Germinal center (tissue), 1 donor: ENCODE measurements around the gene ZNF581.

Source experiments
- DNase-seq: peaks from one replicate; pipeline ENCODE4 v3.0.0; 2012; ENCODE audit warnings: mixed read lengths, low spot score

The ZNF581 gene

DNA sequence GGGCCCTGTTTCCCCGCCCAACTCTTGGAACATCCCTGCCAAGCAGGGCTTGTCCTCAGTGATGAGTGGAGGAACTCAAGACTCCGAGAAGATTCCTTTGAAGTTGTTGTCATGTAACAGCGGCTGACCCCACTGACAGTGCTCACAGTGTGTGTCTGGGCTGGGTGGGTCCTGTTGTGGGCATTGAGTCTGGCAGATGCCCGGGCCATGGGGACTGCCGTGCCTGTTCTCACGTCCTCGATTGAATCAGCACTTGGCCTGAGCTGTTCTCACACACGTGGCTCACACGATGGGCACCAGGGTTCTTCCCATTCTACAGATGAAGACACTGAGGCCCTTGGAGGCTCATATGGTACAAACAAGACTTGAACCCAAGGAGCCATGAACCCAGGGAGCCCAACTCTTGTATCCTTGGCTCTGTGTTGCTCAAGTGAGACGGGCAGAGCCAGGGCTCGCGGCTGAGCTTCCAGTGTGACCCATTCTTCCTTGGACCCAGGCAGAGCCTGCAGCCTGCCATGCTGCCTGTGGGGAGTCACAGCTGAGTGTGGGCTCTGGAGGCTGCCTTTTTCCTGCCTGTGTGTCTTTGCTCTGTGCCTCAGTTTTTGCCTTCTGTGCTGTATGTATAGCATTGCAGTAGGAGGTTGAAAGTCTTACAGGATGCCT, 23.0 kb downstream of the ZNF581 start:
- no peak for DNase-seq

DNA sequence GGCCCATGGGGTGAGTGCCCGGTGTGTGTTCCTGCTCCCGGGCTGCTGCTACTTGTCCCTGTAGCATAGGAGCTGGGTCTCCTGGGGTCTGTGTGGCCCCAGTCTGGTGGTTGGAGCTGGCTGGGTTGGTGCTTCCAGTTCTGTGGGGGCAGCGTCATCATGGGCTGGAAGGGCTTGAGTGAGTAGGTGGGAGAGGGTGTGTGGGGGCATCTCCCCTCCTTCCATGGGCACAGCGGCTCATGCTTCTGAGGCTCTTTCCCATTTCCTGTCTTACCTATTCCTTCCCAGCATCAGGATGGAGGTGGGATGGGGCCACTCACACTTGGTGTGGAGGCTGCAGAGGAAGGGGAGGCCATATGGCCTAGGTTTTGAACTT, 23.5 kb downstream of the ZNF581 start:
- no peak for DNase-seq

DNA sequence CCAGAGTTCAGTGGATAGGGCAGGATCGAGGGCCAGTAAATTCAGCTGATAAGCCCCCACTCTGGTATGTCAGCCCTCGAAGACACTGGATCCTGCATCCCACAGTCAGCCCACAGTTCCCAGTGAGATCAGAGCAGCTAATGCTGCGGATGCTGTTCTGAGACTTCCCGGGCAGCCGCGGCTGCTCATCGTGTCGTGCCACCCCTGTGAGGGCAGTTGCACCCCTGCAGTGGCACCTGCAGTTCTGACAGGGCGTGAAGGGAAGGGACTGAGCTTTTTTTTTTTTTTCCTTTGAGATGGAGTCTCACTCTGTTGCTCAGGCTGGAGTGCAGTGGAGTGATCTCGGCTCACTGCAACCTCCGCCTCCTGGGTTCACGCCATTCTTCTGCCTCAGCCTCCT, 24.1 kb downstream of the ZNF581 start:
- no peak for DNase-seq

DNA sequence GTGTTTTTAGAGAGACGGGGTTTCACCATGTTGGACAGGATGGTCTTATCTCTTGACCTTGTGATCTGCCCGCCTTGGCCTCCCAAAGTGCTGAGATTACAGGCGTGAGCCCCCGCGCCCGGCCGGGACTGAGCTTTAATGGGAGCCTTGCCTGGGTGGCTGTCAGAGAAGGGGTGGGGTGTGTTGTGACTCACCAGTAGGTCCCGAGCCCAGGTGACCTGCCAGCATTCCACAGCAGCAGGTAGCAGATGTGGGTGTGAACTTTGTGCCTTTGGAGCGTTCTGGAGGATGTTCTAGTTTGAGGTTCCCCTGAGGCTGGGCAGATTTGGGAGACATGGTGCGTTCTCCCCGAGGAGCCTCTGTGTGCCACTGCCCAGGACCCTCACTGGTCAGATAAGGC, 24.5 kb downstream of the ZNF581 start:
- no peak for DNase-seq

DNA sequence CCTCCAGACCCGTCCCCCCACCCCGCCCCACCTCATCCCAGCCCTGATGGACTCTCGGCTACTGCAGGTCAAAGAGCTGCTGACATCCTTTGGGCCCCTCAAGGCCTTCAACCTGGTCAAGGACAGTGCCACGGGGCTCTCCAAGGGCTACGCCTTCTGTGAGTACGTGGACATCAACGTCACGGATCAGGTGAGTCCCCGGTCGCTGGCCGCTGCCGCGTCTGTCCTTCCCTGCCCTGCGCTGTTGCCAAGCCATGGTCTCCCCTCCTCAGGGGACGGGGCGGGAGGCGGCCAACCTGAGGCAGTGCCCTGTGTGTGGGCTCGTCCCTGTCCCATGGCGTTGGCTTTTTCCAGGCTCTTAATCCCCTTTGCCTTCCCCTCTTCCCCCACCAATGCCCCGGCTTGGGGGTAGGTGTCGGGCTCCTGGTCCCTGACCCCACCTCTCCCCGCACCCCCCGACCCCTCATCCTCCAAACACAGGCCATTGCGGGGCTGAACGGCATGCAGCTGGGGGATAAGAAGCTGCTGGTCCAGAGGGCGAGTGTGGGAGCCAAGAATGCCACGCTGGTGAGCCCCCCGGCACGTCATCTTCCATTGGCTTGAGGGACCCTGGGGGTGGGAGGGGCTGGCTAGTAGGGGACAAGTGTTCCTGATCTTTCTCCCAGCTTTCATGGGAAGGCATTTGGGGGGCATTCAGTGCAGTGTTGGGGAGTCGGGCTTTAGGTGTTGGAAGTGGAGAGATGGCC, 25.3 kb downstream of the ZNF581 start:
- no peak for DNase-seq

DNA sequence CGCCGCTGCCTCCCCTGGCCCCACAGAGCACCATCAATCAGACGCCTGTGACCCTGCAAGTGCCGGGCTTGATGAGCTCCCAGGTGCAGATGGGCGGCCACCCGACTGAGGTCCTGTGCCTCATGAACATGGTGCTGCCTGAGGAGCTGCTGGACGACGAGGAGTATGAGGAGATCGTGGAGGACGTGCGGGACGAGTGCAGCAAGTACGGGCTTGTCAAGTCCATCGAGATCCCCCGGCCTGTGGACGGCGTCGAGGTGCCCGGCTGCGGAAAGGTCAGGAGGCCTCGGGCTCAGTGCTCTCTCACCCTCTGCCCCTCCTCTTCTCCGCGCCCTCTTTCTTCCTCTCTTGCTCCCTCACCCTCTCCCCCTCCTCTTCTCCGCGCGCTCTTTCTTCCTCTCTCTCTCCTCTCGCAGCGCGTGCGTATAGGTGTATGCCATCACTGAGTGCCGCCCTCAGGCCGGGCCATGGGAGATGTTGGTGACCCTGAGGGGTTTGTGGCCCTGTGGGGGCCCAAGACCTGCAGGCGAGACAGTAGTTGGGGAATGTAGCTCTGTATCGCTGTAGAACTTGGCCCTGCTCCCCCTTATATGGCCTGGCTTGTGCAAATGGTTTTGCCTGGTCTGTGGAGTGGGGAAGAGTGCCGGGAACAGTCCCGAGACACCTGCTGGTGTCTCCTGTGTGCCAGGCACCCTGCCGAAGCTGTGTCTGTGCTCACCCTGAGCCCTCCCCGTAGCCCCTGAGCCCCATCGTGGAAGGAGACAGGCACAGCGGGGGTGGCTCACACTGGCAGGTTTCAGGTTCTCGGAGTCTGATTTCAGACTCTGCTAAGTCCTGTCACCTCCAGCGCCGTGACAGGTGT, 26.2 kb downstream of the ZNF581 start:
- no peak for DNase-seq

DNA sequence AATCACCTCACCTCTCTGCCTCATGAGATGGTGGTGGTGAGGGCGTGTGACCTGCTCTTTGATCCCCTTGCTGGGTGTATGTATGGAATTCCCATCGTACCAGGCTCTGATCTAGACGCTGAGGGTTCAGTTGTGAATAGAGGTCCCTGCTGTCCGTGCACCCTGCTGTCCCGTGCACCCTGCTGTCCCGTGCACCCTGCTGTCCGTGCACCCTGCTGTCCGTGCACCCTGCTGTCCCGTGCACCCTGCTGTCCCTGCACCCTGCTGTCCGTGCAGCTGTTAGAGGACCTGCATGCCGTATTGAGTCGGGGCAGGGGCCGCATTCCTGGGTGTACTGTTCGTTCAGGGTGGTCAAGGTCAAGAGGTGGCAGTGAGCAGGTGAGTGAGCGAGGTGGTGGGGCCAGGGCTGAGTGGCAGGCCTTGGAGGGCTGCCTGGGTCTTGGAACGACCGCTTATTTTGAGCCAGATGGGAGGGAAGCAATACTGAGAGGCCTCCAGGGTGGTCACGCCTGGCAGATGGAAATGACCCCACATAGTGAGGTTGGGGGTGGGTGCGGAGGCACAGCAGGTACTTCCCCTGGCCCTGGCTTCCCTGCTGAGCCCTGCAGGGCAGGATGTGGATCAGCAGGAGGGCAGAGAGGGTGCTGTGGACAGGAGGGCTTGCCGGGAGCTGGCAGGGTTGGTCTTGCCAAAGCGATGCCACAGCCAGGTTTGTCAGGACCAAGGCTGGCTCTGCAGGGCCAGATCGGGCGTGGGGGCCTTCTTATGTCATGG, 27.0 kb downstream of the ZNF581 start:
- DNase-seq: no peak

DNA sequence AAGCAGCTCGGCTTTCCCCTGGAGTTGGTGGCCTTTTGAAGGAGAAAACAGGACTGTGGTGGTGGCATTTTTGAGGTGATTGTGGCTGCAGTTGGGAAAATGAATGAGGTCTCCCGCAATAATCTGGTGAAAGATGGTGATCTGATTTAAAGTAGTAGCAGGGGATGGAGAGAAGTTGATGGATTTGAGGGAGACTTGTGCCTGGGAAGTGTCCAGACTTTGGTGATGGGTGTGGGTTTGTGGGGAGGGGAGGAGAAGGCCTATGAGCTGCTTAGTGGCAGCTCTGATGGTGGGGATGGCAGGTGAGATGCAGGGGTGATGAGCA, 27.6 kb downstream of the ZNF581 start:
- DNase-seq: no peak

DNA sequence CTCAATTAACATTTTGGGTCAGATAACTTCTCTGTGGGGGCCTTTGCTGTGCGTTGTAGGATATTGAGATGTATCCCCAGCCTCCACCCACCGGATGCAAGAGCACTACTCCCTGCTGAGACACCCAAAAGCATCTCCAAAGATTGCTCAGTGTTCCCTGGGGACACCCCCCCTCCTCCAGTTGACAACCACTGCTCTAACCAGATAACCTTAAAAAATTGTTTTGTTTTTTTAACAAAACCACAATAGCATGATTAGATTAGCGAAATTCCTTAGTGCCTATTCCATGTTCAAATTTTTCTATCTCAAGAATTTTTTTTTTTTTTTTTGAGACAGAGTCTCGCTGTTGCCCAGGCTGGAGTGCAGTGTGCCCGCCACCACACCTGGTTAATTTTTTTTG, 29.0 kb downstream of the ZNF581 start:
- no peak for DNase-seq

DNA sequence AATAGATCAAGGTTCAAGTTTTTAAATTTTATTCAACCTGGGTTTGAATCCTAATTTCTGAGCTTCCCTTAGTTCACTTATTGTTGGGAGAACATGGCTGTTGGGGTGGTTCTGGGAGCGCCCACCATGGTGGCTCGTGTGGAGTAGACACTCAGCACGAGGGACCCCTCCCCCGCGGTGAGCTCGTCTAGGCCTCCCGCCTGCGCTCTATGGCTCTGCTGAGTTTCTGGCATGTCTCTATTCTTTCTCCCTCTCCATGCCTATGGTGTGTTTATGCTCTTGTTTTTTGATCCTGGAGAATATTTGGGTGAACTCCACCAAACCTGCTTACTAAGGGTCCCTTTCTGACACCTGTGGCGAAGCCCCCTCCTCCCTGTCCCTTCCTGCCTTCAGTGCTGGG, 30.0 kb downstream of the ZNF581 start:
- no peak for DNase-seq

DNA sequence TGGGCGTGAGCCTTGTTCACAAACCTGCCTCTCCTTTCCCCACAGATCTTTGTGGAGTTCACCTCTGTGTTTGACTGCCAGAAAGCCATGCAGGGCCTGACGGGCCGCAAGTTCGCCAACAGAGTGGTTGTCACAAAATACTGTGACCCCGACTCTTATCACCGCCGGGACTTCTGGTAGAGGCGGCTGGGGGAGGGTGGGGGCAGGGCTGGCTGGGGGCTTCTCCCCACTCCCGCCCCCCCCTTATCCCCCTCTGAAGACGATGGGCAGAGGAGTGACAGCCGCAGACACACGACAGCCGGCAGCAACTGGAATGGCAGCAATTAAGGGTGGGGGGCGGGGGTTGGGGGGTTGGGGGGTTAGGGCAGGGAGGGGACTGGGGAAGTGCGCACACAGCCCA, 30.4 kb downstream of the ZNF581 start:
- no peak for DNase-seq

DNA sequence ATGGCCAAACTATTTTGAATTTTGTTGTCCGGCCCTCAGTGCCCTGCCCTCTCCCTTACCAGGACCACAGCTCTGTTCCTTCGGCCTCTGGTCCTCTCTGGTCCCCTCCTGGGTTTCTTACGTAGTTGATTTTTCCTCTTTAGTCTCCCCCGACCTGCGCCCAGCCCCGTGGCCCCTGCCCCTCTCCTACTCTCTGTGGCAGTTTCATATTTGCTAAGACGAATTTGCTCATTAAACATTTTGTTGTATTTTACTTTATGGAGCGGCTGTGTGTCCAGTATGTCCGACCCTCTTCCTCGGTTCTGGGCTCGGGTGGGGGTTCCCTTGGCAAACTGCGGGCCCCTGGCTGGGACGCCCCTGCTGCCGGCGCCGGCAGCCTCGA, 31.0 kb downstream of the ZNF581 start:
- no peak for DNase-seq

DNA sequence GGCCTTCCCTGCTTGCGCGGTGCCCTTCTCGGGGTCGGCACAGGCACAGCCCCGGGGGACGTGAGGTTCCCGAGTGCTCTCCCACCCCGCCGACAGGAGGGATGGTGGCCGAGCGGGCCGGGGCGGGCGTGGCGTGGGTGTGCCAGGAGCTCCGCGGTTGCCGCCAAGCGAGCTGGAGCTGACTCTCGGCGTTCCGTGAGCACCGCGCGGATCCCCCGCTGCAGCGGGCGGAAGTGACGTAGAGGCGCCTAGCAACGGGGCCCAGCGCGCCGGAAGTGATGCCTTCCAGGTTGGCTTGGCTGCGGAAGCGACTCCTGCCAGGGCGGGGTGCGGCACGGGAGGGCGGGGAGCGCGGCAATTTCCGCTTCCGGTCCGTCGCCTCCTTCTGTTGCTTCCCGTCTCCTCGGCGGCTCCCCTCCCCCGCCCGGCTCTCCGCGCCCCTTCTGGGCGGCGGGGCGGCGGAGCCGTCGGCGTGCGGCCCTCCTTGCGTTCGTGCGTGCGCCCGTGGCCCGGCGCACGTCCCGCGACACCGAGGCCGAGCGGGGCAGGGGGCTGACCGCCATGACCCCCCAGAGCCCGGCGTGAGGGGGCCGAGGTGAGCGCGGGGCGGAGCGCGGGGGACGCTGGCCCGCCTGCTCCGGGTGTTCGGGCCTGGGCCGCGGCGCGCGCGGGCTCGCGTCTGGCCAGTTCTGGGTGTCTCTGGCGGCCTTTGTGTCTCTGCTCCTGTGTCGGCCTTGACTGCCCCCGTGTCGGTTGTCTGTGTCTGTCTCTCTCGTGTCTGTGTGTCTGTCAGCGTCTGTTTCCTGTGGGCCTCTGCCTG, 31.6 kb downstream of the ZNF581 start, which contains the start of gene EPN1:
Gene EPN1, plus strand, starts transcription at position 386 of the 820 bp plus-strand sequence. CDS start 3,402 bp downstream, outside the sequence.
- peak; percentile 96 for DNase-seq

DNA sequence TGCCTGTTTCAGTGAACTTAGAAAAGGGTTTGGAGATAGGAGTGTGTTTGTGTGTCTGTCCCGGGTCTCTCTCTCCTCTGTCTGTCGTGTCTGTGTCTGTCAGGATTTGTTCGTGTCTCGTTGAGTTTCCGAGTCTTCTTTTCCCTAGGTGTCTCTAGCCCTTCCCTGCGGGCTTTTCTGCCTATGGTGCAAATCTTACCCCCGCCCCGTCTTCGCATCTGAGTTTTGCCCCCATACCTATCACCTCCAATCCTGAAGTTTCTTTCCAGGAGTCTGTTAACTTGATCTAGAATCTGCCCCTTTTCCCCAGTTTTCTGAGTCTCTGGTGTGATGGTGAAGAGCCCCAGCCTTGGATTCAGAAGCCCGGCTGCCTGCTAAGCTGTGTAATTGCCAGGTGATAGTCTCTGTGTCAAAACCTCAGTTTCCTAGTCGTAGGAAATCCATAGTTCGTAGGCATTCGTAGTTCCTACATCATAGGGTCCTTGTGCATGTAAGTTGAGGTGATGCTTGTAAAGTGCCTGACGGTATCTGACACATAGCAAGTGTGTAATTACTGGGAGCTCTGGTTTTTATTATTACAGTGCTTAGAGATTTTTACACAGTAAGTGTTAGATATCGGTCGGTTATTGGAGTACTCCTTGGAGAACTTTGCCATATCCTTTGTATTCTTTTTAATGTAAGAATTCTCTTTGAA, 32.4 kb downstream of the ZNF581 start:
- DNase-seq: no peak

DNA sequence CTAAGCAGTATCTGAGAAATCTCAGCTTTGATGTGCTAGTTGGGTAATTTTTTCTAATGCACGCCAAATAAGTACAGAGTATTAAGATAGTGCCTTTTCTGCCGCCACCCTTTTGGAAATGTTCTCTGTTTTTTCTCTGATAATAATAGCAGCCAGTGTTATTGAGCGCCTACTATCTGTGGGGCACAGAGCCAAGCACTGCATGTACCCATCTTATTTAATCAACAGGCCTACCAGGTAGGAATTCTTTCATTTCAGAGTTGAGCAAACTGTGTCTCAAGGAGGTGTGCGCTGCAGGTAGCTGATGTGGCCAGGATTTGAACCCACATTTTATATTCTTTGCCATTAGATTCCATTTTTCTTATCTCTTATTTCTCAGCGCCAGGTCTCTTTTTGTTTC, 32.9 kb downstream of the ZNF581 start:
- no peak for DNase-seq

DNA sequence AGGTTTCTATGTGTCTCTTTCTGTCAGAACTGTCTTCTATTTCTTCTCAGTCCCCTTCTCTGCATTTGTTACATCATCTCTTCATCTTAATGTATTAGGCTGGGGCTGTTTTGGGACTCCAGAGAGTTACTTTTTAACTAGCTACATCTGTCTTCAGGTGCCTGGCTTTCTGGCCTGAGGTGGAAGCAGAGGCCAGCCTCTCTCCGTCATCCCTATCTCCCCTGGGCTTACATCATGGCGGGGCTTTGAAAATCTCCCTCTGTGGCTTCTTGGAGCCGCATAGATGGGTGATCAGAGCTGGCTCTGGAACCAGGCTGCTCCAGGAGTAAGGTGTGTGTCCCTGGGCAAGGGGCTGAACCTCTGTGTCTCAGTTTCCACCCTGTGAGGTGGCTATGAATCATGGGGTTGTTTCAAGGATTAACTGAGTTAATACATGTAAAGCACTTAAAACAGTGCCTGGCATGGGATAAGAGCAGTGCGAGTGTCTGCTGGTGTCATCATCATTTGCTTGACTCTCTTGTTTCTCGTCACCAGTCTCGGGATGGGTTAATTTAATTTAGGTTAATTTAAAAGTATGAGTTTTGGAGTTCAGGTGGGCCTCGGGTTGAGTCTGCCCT, 33.5 kb downstream of the ZNF581 start:
- DNase-seq: no peak

DNA sequence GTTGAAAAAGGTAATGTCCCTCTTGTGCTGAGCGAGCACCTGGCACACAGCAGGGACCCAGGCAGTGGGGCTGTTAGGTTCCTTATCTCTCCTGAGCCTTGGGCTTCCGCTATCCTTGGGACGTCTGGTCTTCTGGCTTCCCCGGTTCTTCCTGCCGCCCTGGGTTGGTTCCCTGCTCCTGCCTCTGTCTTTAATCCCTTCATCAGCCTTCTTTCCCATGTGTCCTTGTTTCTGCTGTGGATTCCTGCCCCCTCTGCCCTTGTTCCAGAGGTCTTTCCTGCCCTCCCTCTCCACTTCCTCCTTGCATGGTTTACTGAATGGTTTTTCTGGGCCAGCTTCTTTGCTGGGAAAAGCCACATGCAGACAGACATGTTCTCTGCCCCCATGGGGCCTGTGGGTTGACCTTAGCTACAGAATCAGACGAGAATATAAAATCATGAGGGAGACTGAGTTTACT, 34.2 kb downstream of the ZNF581 start:
- no peak for DNase-seq

DNA sequence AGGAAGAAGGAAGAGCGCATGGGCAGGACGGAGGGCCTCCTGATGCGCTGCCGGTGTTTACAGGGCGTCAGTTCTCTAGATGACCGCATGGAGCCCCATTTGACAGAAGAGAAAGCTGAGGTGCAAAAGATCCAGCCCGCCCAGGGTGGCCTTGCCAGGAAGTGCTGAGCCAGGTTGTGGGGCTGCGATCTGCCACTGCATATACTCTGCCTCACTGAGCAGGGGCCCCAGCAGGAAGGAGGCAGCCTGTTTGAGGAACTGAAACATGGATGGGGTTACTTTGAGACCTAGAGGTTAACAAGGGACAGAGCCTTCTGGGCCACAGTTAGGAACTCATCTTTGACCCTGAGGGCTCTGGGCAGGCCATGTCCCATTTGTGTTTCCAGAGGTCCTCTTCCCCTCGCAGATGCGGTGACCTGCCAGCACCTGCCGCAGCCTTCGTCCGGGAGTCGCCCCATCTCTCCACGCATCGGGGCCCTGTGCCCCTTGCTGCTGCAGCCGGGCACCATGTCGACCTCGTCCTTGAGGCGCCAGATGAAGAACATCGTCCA, 34.7 kb downstream of the ZNF581 start:
- peak; percentile 84 for DNase-seq

DNA sequence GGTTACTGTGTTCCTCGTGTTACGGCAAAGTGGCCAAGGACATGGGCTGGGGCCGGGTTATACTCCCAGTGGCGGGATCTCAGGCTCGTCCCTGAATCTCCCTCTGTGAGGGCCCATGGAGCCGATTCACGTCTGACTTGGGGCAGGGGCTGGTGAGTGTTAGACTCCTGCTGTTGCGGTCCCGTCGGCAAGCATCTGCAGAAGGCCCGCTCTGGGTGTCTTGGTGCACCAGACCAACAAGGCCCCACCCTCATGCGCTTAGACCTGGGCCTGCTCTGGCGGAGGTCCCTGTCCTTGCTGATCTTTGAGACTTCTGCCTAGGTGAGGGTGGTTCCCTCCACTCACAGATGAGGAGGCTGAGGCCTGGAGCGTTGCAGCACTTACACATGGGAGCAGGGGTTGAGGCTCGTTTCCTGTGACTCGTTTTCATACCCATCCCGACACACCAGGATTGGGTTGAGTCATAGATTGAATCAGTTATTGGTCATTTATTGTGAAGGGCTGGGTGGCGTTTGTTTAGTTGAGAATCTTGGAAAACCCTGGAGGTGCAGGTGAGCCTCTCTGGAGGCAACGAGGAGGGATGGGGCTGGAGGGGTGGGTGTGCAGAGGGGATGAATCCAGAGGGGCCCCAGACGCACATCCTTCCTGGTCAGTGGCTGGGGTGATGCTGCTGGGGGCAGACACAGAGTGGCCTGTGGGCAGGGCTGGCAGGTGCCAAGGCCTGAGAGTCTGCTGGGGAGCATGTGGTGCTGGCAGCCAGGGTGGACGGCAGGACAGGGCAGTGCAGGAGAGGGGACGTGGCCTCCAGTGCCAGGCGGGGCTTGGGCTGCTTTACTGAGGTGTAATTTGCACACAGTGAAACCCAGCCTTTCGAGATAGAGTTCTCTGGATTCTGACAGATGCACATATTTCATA, 36.2 kb downstream of the ZNF581 start:
- no peak for DNase-seq
